Measurements from ENCODE around the gene RNF31. TPM values are rescaled to one million over a fixed set of nuclear protein-coding genes. Genes with fewer than 3 reads are reported as not detected.

RNF31 gene
- total RNA-seq, 1 donor from 2014 or later = 23.2 TPM

DNA sequence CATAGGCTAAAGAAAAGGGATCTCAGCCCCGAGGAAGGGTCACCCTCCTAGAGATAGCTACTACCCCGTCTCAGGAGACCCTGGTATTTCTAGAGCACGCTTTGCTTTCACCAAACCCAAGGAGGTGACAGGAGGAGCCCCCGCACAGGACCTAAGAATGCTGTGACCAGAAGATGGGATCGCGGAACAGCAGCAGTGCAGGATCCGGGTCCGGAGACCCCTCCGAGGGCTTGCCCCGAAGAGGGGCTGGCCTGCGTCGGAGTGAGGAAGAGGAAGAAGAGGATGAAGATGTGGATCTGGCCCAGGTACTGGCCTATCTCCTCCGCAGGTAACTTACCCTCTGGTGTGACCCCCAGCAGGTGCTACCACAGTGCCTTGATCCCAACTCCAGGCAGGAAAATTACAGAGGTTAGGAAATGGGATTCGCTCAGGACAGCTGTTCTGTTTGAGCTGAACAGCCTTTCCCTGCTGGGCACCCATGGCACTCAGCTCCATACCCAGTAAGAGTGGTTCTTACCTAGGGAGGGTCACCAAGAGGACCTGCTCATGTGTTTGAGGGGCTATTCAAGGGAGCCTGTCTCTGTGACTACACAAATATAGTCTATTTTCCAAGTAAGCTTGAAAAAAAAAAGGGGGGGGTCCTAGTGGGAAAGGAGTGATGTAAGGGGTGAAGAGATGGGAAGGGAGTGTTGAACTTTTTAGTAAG, 31.7 kb upstream of the RNF31 start:
- no peak for DNase-seq (ENCODE audit: low spot score in 2 of 2)
- FAIRE-seq = no peak

DNA sequence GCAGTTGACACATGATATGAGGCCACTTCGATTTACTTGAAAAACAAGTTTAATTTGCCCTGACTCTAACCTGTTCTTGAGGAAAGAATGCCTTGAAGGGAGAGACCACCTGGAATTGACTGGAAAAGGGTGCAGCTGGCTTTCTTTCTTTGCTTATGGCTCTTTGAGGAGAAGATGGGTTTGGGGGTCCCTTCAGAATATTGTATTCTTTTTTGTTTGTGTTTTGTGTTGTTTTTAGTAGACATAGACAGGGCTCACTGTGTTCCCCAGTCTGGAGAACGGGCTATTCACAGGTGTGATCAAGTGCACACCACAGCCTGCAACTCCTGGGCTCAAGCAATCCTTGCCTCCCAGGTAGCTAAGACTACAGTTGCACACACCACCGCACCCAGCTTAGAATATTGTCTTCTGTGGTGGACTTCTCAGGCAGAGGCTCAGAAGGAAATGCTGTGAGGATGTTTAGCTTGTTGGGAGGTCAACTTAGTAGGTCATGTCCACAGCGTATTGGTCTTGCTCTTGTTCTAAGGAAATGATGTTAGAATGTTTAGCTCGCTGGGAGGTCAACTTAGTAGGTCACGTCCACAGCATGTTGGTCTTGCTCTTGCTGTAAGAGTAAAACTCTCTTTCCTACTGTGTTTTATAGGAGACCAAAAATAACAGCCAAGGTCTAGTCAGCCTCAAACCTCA, 31.0 kb upstream of the RNF31 start:
- FAIRE-seq (no peak), DNase-seq (ENCODE audit: low spot score in 2 of 2) (no peak)

DNA sequence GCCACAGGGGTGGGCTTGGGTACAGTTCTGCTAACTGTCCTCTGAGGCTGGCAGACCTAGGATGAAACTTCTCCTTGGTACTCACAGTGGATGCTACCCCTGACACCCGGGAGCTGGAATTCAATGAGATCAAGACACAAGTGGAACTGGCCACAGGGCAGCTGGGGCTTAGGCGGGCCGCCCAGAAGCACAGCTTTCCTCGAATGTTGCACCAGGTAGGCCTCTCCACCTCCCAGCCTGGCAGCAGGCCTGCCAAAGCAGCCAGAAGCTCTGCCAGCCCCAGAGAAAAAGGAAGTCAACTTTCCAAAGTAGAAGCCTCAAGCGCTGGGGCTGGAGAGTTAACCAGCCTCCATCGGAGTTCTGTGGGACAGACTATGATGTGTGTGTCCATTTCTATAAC, 30.1 kb upstream of the RNF31 start:
- DNase-seq (ENCODE audit: low spot score in 2 of 2) (no peak), FAIRE-seq (no peak)

DNA sequence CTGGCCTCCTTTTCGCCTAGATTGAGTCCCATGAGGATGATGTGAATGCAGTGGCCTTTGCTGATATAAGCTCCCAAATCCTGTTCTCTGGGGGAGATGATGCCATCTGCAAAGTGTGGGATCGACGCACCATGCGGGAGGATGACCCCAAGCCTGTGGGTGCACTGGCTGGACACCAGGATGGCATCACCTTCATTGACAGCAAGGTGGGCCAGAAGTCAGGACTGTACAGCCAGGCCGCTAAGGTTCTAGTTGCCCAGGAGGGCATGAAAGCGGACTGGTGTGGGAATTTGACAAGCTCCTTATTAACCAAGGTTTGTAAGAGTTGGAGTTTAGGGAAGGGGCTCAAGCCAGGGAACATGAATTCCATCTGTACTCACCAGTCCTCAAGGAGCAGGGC, 27.6 kb upstream of the RNF31 start:
- FAIRE-seq (no peak), DNase-seq (ENCODE audit: low spot score in 2 of 2) (no peak)

GRCh38 chr14:24121210-24121609, 26.1 kb upstream of the RNF31 start:
- no peak for FAIRE-seq

GRCh38 chr14:24122416-24122815, 24.9 kb upstream of the RNF31 start:
- DNase-seq (ENCODE audit: low spot score in 2 of 2) = no peak
- no peak for FAIRE-seq

More at GRCh38 chr14:24121210-24121609, 26.1 kb upstream of the RNF31 start:
- no peak for DNase-seq (ENCODE audit: low spot score in 2 of 2)

GRCh38 chr14:24122898-24123297, 24.4 kb upstream of the RNF31 start:
- DNase-seq (ENCODE audit: low spot score in 2 of 2) (no peak), FAIRE-seq (no peak)

GRCh38 chr14:24123424-24124417, 23.6 kb upstream of the RNF31 start:
- FAIRE-seq (no peak), DNase-seq (ENCODE audit: low spot score in 2 of 2) (no peak)

DNA sequence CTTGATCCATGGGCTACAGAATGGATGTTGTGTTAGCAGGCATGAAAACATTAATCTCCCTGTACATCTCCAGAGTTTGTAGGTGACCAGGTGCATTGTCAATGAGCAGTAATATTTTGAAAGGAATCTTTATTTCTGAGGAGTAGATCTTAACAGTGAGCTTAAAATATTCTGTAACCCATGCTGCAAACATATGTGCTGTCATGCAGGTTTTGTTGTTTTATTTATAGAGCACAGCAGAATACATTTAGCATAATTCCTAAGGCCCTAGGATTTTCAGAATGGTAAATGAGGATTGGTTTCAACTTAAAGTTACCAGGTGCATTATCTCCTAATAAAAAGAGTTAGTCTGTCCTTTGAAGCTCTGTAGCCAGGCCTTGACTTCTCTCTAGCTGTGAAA, 20.4 kb upstream of the RNF31 start:
- DNase-seq (ENCODE audit: low spot score in 2 of 2) = no peak
- FAIRE-seq = no peak

DNA sequence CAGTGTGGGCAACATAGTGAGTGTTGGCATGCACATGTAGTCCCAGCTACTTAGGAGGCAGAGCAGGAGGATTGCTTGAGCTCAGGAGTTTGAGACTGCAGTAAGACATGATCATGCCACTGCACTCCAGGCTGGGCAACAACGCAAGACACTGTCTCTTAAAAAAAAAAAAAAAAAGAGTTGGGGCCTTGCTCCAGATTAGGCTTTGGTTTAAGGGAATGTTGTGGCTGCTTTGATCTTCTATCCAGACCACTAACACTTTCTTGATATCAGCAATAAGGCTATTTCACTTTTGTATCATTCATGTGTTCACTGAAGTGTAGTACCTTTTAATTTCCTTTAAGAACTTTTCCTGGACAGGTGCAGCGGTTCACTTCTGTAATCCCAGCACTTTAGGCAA, 19.6 kb upstream of the RNF31 start:
- no peak for FAIRE-seq

DNA sequence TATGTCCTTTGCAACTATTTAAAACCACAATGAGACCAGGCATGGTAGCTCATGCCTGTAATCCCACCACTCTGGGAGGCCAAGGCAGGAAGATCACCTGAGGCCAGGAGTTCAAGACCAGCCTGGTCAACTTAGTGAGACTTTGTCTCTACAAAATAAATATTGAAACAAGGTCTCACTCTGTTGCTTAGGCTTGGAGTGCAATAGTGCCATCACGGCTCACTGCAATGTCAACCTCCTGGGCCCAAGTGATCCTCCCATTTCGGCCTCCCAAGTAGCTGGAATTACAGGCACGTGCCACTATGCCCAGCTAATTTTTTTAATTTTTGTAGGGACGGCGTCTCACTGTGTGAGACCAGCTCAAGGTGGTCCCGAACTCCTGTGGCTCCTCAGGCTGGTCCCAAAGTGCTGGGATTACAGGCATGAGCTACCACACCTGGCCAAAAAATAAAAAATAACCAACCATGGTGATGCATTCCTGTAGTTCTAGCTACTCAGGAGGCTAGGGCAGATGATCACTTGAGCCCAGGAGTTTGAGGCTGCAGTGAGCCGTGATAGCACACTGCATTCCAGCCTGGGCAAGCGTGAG, 17.8 kb upstream of the RNF31 start:
- DNase-seq (ENCODE audit: low spot score in 2 of 2) (no peak), FAIRE-seq (no peak)

More for the DNA sequence above, 19.6 kb upstream of the RNF31 start:
- DNase-seq (ENCODE audit: low spot score in 2 of 2) = no peak

DNA sequence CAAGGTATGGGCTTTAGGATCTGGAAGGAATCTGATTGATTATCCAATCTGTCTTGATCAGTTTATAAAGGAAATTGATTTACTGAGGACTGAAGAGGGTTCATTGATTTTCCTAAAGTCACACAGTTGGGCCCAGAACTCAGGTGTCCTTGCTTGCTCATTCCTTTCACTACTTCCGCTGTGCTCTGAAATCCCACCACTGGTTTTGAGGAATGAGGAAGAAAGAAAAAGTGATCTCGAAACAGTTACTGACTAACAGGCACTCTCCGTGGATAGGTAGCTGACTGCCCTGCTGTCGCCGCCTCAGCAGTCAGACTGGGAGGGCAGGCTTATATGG, 16.9 kb upstream of the RNF31 start, which contains the start of gene FITM1:
Gene FITM1 (plus strand): TSS at position 280 of the 337 bp plus-strand sequence. CDS start 905 bp downstream, outside the sequence.
- FAIRE-seq (no peak), DNase-seq (ENCODE audit: low spot score in 2 of 2) (no peak)

DNA sequence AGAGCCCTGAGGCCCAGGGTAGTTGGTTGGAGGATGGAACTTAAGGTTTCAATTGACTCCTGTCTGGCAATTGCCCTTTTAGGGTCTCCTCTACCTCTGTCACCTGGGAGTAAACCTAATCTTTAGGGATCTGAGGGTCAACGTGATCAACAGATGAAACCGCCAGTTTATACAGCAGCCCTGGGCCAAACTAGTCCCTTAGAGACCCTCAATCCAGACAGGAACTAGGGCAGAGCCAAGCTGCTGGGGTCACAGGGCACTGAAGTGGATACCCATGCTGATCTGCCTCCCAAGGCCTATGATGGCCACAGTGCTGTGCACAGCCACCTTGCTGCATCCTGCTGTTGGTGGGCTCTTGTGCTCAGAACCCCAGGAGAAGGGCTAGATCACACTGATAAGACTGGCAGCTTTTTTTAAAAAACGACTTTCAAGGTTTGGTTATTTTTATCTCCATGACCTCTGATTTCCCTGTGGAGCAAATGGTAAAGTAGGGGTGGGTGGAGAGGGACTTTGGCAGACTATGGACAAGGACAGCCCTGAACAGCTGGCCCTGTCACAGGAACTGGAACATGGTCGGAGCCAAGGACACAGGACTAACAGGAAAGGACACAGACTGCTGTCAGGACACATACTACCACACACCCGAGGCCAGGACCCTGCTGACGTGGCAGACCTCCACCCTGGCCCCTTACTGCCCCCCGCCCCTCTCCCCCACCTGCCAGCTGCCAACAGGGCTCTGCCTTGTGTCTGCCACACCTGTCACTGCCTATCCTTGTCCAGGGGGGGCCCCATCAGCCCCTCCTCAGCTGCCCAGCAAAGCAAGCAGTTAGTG, 16.4 kb upstream of the RNF31 start:
- no peak for FAIRE-seq

DNA sequence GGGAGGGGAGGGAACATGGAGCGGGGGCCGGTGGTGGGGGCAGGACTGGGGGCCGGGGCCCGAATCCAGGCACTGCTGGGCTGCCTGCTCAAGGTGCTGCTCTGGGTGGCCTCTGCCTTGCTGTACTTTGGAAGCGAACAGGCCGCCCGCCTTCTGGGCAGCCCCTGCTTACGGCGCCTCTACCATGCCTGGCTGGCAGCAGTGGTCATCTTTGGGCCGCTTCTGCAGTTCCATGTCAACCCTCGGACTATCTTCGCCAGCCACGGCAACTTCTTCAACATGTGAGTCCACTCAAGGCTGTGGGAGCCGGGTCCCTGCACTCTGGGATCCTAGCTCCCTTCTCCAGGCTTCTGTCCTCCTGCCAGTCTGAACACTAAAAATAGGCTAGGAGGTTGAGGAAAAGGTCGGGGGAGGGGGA, 15.7 kb upstream of the RNF31 start:
- DNase-seq (ENCODE audit: low spot score in 2 of 2) (no peak), FAIRE-seq (no peak)

More for the DNA sequence above, 16.4 kb upstream of the RNF31 start:
- DNase-seq (ENCODE audit: low spot score in 2 of 2) = no peak

DNA sequence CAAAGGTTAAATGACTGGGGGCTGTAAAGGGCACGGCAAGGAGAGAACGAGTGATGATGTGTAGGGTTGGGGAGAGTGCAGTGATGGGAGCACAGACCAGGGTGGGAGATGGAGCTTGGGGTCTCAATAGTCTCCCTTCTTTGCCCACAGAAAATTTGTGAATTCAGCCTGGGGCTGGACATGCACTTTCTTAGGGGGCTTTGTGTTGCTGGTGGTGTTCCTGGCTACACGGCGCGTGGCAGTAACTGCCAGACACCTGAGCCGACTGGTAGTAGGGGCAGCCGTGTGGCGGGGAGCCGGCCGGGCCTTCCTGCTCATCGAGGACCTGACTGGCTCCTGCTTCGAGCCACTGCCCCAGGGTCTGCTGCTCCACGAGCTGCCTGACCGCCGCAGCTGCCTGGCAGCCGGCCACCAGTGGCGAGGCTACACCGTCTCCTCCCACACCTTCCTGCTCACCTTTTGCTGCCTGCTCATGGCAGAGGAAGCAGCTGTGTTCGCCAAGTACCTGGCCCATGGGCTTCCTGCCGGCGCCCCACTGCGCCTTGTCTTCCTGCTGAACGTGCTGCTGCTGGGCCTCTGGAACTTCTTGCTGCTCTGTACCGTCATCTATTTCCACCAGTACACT, 15.1 kb upstream of the RNF31 start:
- DNase-seq (ENCODE audit: low spot score in 2 of 2) (no peak), FAIRE-seq (no peak)

- DNase-seq (ENCODE audit: low spot score in 2 of 2) (no peak), FAIRE-seq (no peak)
Observed at GRCh38 chr14:24132976-24133375, 14.3 kb upstream of the RNF31 start.

DNA sequence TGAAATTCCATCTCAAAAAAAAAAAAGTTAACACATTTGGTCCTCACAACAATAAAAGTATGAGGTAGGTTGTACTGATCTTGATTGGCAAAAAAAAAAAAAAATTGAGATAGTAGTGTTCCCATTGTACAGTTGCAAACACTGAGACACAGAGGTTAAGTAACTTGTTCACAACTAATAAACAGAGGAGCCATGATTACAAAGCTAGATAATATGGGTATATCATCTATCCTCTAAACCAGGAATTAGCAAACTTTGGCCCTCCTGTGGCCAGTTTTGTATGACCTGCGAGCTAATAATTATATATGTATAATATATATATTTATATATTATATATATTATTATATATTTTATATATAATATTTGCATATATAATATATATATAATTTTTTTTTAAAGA, 13.6 kb upstream of the RNF31 start:
- no peak for DNase-seq (ENCODE audit: low spot score in 2 of 2)
- no peak for FAIRE-seq

DNA sequence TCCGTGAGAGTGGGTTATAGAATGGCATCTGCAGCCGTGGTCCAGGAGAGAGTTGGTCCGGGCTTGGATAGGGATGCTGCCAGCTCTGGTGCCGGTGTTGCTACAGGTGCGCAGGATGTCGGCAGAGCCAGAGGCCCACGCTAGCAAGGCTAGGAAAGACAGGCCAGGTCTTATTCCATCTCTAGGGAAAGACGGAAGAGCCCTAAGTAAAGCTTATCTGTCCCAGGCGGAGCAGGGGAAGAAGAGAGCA, 11.8 kb upstream of the RNF31 start:
- DNase-seq (ENCODE audit: low spot score in 2 of 2) = no peak
- no peak for FAIRE-seq

- FAIRE-seq (no peak), DNase-seq (ENCODE audit: low spot score in 2 of 2) (peak; percentile 96 to 97)
Observed at GRCh38 chr14:24135834-24136683, 11.2 kb upstream of the RNF31 start, which contains the start of gene PSME1. TSS of gene PSME1 (plus strand) at chr14:24136194. CDS start at chr14:24136263, 69 bp downstream.
